IMR-90 (cell line): ENCODE results near the gene TFRC. TPM values are rescaled to one million over a fixed set of nuclear protein-coding genes. Genes with fewer than 3 reads are reported as not detected.

ENCODE experiments used
- ATAC-seq: fragments of 200-7000 bp; cut with Tn5 transposase; 2 replicates; pipeline ENCODE4 v1.9.1; 2020; ENCODE audit warnings: low read depth, mild to moderate bottlenecking, moderate library complexity
- BruUV-seq: library from RNA; stranded (reverse); fragments of 400-500 nt; replicated peaks from 2 replicates; lab custom pipeline; 2021; lab: Mats Ljungman, UMichigan
- CTCF ChIA-PET: fragments of 300-600 bp; formaldehyde crosslinking; extraction: SDS; loops from one replicate; lab custom pipeline; 2021; ENCODE audit warnings: antibody characterized with exemption; lab: Yijun Ruan, JAX
- POLR2A ChIA-PET: fragments of 300-600 bp; sonication (Branson Sonifier 250); formaldehyde crosslinking; loops from one replicate; lab custom pipeline; 2022; ENCODE audit warnings: antibody characterized with exemption; ENCODE audit not compliant: unreplicated experiment; lab: Charles Lee
- DNase-seq: peaks from one replicate; pipeline ENCODE4 v3.0.0; 2013
- H2AFZ ChIP-seq: replicated peaks from 2 replicates; pipeline ENCODE3; 2013; ENCODE audit warnings: low read length, mild to moderate bottlenecking; ENCODE audit not compliant: poor library complexity
- H2AK5ac ChIP-seq: 2 replicates; pipeline ENCODE4 v1.6.1; 2013; ENCODE audit warnings: low read depth, low read length, inconsistent platforms
- H2AK9ac ChIP-seq: replicated peaks from 2 replicates; pipeline ENCODE3; 2013; ENCODE audit warnings: mild to moderate bottlenecking, low read depth, low read length, moderate library complexity; ENCODE audit not compliant: poor library complexity
- H2BK120ac ChIP-seq: 2 replicates; pipeline ENCODE4 v1.6.1; 2013; ENCODE audit warnings: low read depth, low read length, inconsistent platforms
- H2BK15ac ChIP-seq: 3 replicates; pipeline ENCODE4 v1.6.1; 2013; ENCODE audit warnings: low read depth, low read length, inconsistent platforms
- H2BK20ac ChIP-seq: 2 replicates; pipeline ENCODE4 v1.6.1; 2013; ENCODE audit warnings: low read depth, mild to moderate bottlenecking, inconsistent platforms, low read length, moderate library complexity
- H2BK5ac ChIP-seq: 2 replicates; pipeline ENCODE4 v1.6.1; 2013; ENCODE audit warnings: mild to moderate bottlenecking, low read depth, low read length, inconsistent platforms; ENCODE audit not compliant: poor library complexity, severe bottlenecking
- H3K14ac ChIP-seq: replicated peaks from 2 replicates; pipeline ENCODE4 v1.6.1; 2013; ENCODE audit warnings: low read depth, low read length, inconsistent platforms
- H3K18ac ChIP-seq: 2 replicates; pipeline ENCODE4 v1.6.1; 2013; ENCODE audit warnings: low read depth, low read length, control low read depth
- H3K23ac ChIP-seq: 2 replicates; pipeline ENCODE4 v1.6.1; 2013; ENCODE audit warnings: low read depth, low read length, inconsistent platforms
- H3K27ac ChIP-seq: 2 replicates; pipeline ENCODE4 v1.5.1; 2013; ENCODE audit warnings: mild to moderate bottlenecking, control low read depth, low read length; ENCODE audit not compliant: insufficient read depth
- H3K27me3 ChIP-seq: 2 replicates; pipeline ENCODE4 v1.6.1; 2013; ENCODE audit warnings: low read length; ENCODE audit not compliant: control insufficient read depth, insufficient read depth
- H3K36me3 ChIP-seq: 2 replicates; pipeline ENCODE4 v1.6.1; 2013; ENCODE audit warnings: low read length, mixed read lengths; ENCODE audit not compliant: control insufficient read depth, insufficient read depth
- H3K4ac ChIP-seq: 2 replicates; pipeline ENCODE4 v1.6.1; 2013; ENCODE audit warnings: low read depth, low read length, inconsistent platforms
- H3K4me1 ChIP-seq: 2 replicates; pipeline ENCODE4 v1.6.1; 2013; ENCODE audit warnings: low read length, mixed read lengths; ENCODE audit not compliant: control insufficient read depth, insufficient read depth
- H3K4me2 ChIP-seq: 2 replicates; pipeline ENCODE4 v1.6.1; 2013; ENCODE audit warnings: low read depth, mild to moderate bottlenecking, control low read depth, low read length, moderate library complexity
- H3K4me3 ChIP-seq: 2 replicates; pipeline ENCODE4 v1.5.1; 2013; ENCODE audit warnings: low read depth, mild to moderate bottlenecking, control low read depth, low read length, moderate library complexity; ENCODE audit not compliant: insufficient read depth
- H3K56ac ChIP-seq: 2 replicates; pipeline ENCODE4 v1.6.1; 2013; ENCODE audit warnings: low read length, inconsistent platforms; ENCODE audit not compliant: insufficient read depth; ENCODE audit errors: extremely low read depth
- H3K79me1 ChIP-seq, 2 experiments: 2 replicates each; pipeline ENCODE4 v1.6.1; 2013; ENCODE audit warnings: low read length in 2 of 2, inconsistent platforms in 1 of 2, low read depth in 1 of 2
- H3K9ac ChIP-seq: 2 replicates; pipeline ENCODE4 v1.6.1; 2013; ENCODE audit warnings: low read depth, low read length, control low read depth
- H3K9me1 ChIP-seq: 2 replicates; pipeline ENCODE4 v1.6.1; 2013; ENCODE audit warnings: low read length, inconsistent platforms; ENCODE audit not compliant: insufficient read depth
- H3K9me3 ChIP-seq: 2 replicates; pipeline ENCODE4 v1.6.1; 2013; ENCODE audit warnings: low read length; ENCODE audit not compliant: control insufficient read depth, insufficient read depth
- H4K20me1 ChIP-seq: 2 replicates; pipeline ENCODE4 v1.6.1; 2013; ENCODE audit warnings: low read length, inconsistent platforms; ENCODE audit not compliant: insufficient read depth
- H4K5ac ChIP-seq: 2 replicates; pipeline ENCODE4 v1.6.1; 2013; ENCODE audit warnings: mild to moderate bottlenecking, low read depth, low read length, control low read depth
- H4K8ac ChIP-seq, 2 experiments: 2 replicates each; pipeline ENCODE4 v1.6.1; 2013; ENCODE audit warnings: low read depth in 2 of 2, low read length in 2 of 2, control low read depth in 1 of 2, inconsistent platforms in 1 of 2
- H4K91ac ChIP-seq: 2 replicates; pipeline ENCODE4 v1.6.1; 2013; ENCODE audit warnings: low read depth, low read length, inconsistent platforms; ENCODE audit not compliant: insufficient read depth
- BHLHE40 ChIP-seq: fragments of 150-350 bp; IDR thresholded peaks from 2 replicates; pipeline ENCODE4 v1.6.1; 2016; ENCODE audit warnings: mild to moderate bottlenecking, low read depth, low read length
- CTCF ChIP-seq: conservative IDR thresholded peaks from 2 replicates; pipeline ENCODE4 v1.5.1; 2012; ENCODE audit warnings: mild to moderate bottlenecking, low read depth, low read length, improper control_type of control experiment
- FOS ChIP-seq: fragments of 150-350 bp; IDR thresholded peaks from 2 replicates; pipeline ENCODE4 v1.6.1; 2016; ENCODE audit warnings: low read depth, low read length
- MAZ ChIP-seq: IDR thresholded peaks from 2 replicates; pipeline ENCODE4 v1.6.1; 2012; ENCODE audit warnings: low read depth, mild to moderate bottlenecking, low read length, improper control_type of control experiment, moderate library complexity, borderline replicate concordance
- MXI1 ChIP-seq: IDR thresholded peaks from 2 replicates; pipeline ENCODE4 v1.6.1; 2012; ENCODE audit warnings: low read depth, mild to moderate bottlenecking, low read length, moderate library complexity, borderline replicate concordance
- NFE2L2 ChIP-seq: fragments of 150-350 bp; IDR thresholded peaks from 2 replicates; pipeline ENCODE4 v1.6.1; 2016; ENCODE audit warnings: low read depth, mild to moderate bottlenecking, low read length
- POLR2A ChIP-seq: IDR thresholded peaks from 2 replicates; pipeline ENCODE4 v1.6.1; 2012; ENCODE audit warnings: mild to moderate bottlenecking, low read depth, low read length
- RAD21 ChIP-seq: IDR thresholded peaks from 2 replicates; pipeline ENCODE4 v1.6.1; 2012; ENCODE audit warnings: low read length, improper control_type of control experiment
- RCOR1 ChIP-seq: IDR thresholded peaks from 2 replicates; pipeline ENCODE4 v1.6.1; 2012; ENCODE audit warnings: mild to moderate bottlenecking, low read length, improper control_type of control experiment; ENCODE audit not compliant: insufficient replicate concordance
- RFX5 ChIP-seq: IDR thresholded peaks from 2 replicates; pipeline ENCODE4 v1.8.0; 2012; ENCODE audit warnings: low read depth, mild to moderate bottlenecking, low read length, moderate library complexity
- USF2 ChIP-seq: fragments of 150-350 bp; IDR thresholded peaks from 2 replicates; pipeline ENCODE4 v1.6.1; 2017; ENCODE audit warnings: mild to moderate bottlenecking, antibody characterized with exemption, low read length, low read depth
- WGBS, 2 experiments: methylation state at CpG; one replicate each; pipeline versions ENCODE4 v1.1.5 to v1.1.7; 2013; ENCODE audit warnings: missing lambda C conversion rate in 2 of 2; ENCODE audit not compliant: insufficient read length in 1 of 2; ENCODE audit errors: extremely low coverage in 2 of 2; 5-methylcytosine and 5-hydroxymethylcytosine counted together
- dilution Hi-C: fragments of 300-500 bp; cut with HindIII; formaldehyde crosslinking; loops from one replicate; pipeline ENCODE4 v1.14.3; 2018; ENCODE audit warnings: low sequenced_read_pairs; ENCODE audit not compliant: unreplicated experiment
- in situ Hi-C: fragments of 300-500 bp; cut with MboI; formaldehyde crosslinking; loops from 3 replicates; pipeline ENCODE4 v1.14.3; 2019; ENCODE audit warnings: low sequenced_read_pairs, inconsistent platforms, mixed read lengths
- intact Hi-C: fragments of 100-400 bp; cut with micrococcal nuclease; formaldehyde crosslinking; loops from 2 replicates; pipeline ENCODE4 v1.10.0; 2022
- polyA plus RNA-seq, 3 experiments: library from polyadenylated mRNA; depleted of rRNA; stranded (reverse); fragments of >200 nt; gene quantifications; 2 replicates each; pipeline ENCODE4 v1.2.3, GENCODE V29; 2012; ENCODE audit warnings: low replicate concordance in 1 of 3
- total RNA-seq: library from RNA; depleted of rRNA; stranded (reverse); fragments of >200 nt; gene quantifications from 2 replicates; pipeline ENCODE4 v1.2.3, GENCODE V29; 2012

Gene TFRC
- total and polyA plus RNA-seq, 2 of the 4 experiments (the other 2 are of a cell fraction), result 78.6 to 156 TPM

GRCh38 chr3:196016485-196016884, 65.4 kb downstream of the TFRC start:
- no peak overlapping the region for H2BK5ac ChIP-seq

More at GRCh38 chr3:196016485-196016884, 65.4 kb downstream of the TFRC start:
- H4K91ac ChIP-seq, result no peak overlapping the region
- no peak overlapping the region for H3K23ac ChIP-seq
- BruUV-seq, result no TSS peak
- H4K8ac ChIP-seq, result no peak overlapping the region
- no peak overlapping the region for H2BK15ac ChIP-seq
- no CpG with 5 or more reads among the region's 2 CpGs for WGBS, 2 experiments
- DNase-seq, result peak; percentile 83
- POLR2A ChIA-PET, result no interaction called here
- H2BK120ac ChIP-seq, result no peak overlapping the region
- H2BK20ac ChIP-seq, result no peak overlapping the region
- no peaks in the 10 kb centered on the region for H3K79me1 ChIP-seq
- H2AK5ac ChIP-seq, result no peak overlapping the region
- no peaks in the 10 kb centered on the region for H4K20me1 ChIP-seq
- H3K56ac ChIP-seq, result no peak overlapping the region
- H3K4me2 ChIP-seq, result peak overlapping the region; percentile 64; the same call in 1 of the 2 replicates
- no peak overlapping the region for H3K18ac ChIP-seq
- no peak overlapping the region for H3K9ac ChIP-seq
- H3K36me3 ChIP-seq, result no peaks in the 10 kb centered on the region
- ATAC-seq, result peak; percentile 98
- H2AK9ac ChIP-seq, result no peak overlapping the region
- peaks cover 2% of the 10 kb centered on the region for H3K9me3 ChIP-seq
- H3K4me3 ChIP-seq, result no peak overlapping the region
- no peak overlapping the region for H3K14ac ChIP-seq
- TF ChIP-seq MXI1, result peak; percentile 62; the same call in 1 of the 2 replicates
- TF ChIP-seq RCOR1, result no peak
- TF ChIP-seq RAD21, result no peak
- no peak for TF ChIP-seq MAZ
- no peak for TF ChIP-seq CTCF
- TF ChIP-seq USF2, result peak; percentile 80
- TF ChIP-seq FOS, result peak; percentile 66; the same call in 1 of the 2 replicates
- TF ChIP-seq POLR2A, result no peak
- TF ChIP-seq BHLHE40, result peak; percentile 85
- no peak for TF ChIP-seq NFE2L2
- no peak for TF ChIP-seq RFX5
- in situ Hi-C loops (no loop called here), dilution Hi-C loops (no loop called here), intact Hi-C loops (no loop called here)
- peak overlapping the region; percentile 3 for H2AFZ ChIP-seq
- H3K4me1 ChIP-seq, result no peaks in the 10 kb centered on the region
- H3K27me3 ChIP-seq, result peaks cover 23% of the 10 kb centered on the region
- H3K27ac ChIP-seq, result no peak overlapping the region
- no peaks in the 10 kb centered on the region for H3K9me1 ChIP-seq
- H3K4ac ChIP-seq, result no peak overlapping the region
- no peak overlapping the region for H4K5ac ChIP-seq
- CTCF ChIA-PET, result no interaction called here
